B cell (primary cell): ENCODE data around the gene FGL2. TPM values are rescaled to one million over a fixed set of nuclear protein-coding genes. Genes with fewer than 3 reads are reported as not detected.
"Not testable (repeated sequence)": the region's sequence is repeated elsewhere in the genome, so short reads cannot be mapped to it uniquely, and the experiment has no call there.

Experiments used
- ATAC-seq: fragments of 200-7000 bp; cut with Tn5 transposase; one replicate; pipeline ENCODE4 v1.10.0; 2021; ENCODE audit warnings: low read depth, mild to moderate bottlenecking, moderate number of reproducible peaks, moderate library complexity
- CTCF ChIA-PET: fragments of 350-600 bp; sonication (Branson Sonifier 250); formaldehyde crosslinking; loops from one replicate; lab custom pipeline; 2021; ENCODE audit warnings: antibody characterized with exemption, inconsistent platforms; lab: Charles Lee
- POLR2A ChIA-PET: fragments of 350-600 bp; sonication (Branson Sonifier 250); formaldehyde crosslinking; loops from one replicate; lab custom pipeline; 2021; ENCODE audit warnings: antibody characterized with exemption; lab: Charles Lee
- DNase-seq: peaks from one replicate; pipeline ENCODE4 v3.0.0; 2013
- H2AFZ ChIP-seq: 2 replicates; pipeline ENCODE4 v1.6.1; 2012; ENCODE audit warnings: mild to moderate bottlenecking, low read depth, low read length; ENCODE audit not compliant: insufficient read depth, poor library complexity, severe bottlenecking
- H3K27ac ChIP-seq, 2 donors: 1 replicate in 1 of 2; 2 replicates in 1 of 2; pipeline ENCODE4 v1.5.1; 2012 to 2013; ENCODE audit warnings: low read length in 2 of 2, mild to moderate bottlenecking in 2 of 2, moderate library complexity in 1 of 2
- H3K27me3 ChIP-seq, 4 experiments: fragments of 200-600 bp in 1 of 4; sonication (generic) in 1 of 4; replicated peaks in 1 of 4; 1 replicate in 2 of 4; 2 replicates in 2 of 4; pipeline versions ENCODE4 v1.6.1 to v1.7.0; 2013 to 2016; ENCODE audit warnings: low read length in 3 of 4, mild to moderate bottlenecking in 2 of 4, mixed read lengths in 1 of 4, moderate library complexity in 1 of 4; ENCODE audit not compliant: insufficient read depth in 4 of 4, control insufficient read depth in 3 of 4; ENCODE audit errors: control extremely low read depth in 1 of 4
- H3K36me3 ChIP-seq, 2 experiments: replicated peaks in 1 of 2; 1 replicate in 1 of 2; 2 replicates in 1 of 2; pipeline versions ENCODE4 v1.6.1 to v1.7.1; 2013; ENCODE audit warnings: low read length in 1 of 2; ENCODE audit not compliant: insufficient read depth in 2 of 2, control insufficient read depth in 1 of 2; ENCODE audit errors: control extremely low read depth in 1 of 2, extremely low read depth in 1 of 2
- H3K4me1 ChIP-seq, 2 donors: fragments of 200-600 bp in 1 of 2; sonication (generic) in 1 of 2; 1 replicate in 1 of 2; 2 replicates in 1 of 2; pipeline versions ENCODE4 v1.5.1 to v1.6.1; 2013 to 2017; ENCODE audit warnings: low read length in 2 of 2; ENCODE audit not compliant: control insufficient read depth in 2 of 2, insufficient read depth in 2 of 2
- H3K4me2 ChIP-seq: replicated peaks from 2 replicates; pipeline ENCODE3; 2012; ENCODE audit warnings: mild to moderate bottlenecking, low read depth, low read length; ENCODE audit not compliant: poor library complexity, severe bottlenecking
- H3K4me3 ChIP-seq, 5 experiments: fragments of 200-600 bp in 1 of 5; sonication (generic) in 1 of 5; 1 replicate in 3 of 5; 2 replicates in 2 of 5; pipeline versions ENCODE4 v1.5.1 to v1.7.0; 2011 to 2016; ENCODE audit warnings: low read length in 4 of 5, mild to moderate bottlenecking in 4 of 5, low read depth in 2 of 5, control low read depth in 1 of 5, moderate library complexity in 1 of 5; ENCODE audit not compliant: insufficient read depth in 1 of 5; ENCODE audit errors: control extremely low read depth in 1 of 5, extremely low read depth in 1 of 5
- H3K79me2 ChIP-seq: fragments of 200-600 bp; sonication (generic); one replicate; pipeline ENCODE4 v1.6.0; 2016; ENCODE audit warnings: low read length; ENCODE audit not compliant: control insufficient read depth, insufficient read depth
- H3K9ac ChIP-seq: fragments of 200-600 bp; sonication (generic); 2 replicates; pipeline ENCODE4 v1.6.1; 2017; ENCODE audit warnings: mild to moderate bottlenecking, low read length, moderate library complexity
- H3K9me3 ChIP-seq, 3 donors: one replicate each; pipeline versions ENCODE4 v1.6.1 to v1.7.1; 2013; ENCODE audit warnings: low read length in 2 of 3; ENCODE audit not compliant: control insufficient read depth in 2 of 3, insufficient read depth in 1 of 3; ENCODE audit errors: control extremely low read depth in 1 of 3
- H4K20me1 ChIP-seq: 2 replicates; pipeline ENCODE4 v1.6.0; 2012; ENCODE audit warnings: mild to moderate bottlenecking, low read length; ENCODE audit not compliant: insufficient read depth, control insufficient read depth, poor library complexity, severe bottlenecking
- H3K27ac Mint-ChIP-seq: one replicate; pipeline ENCODE4 v1.8.0; 2021; ENCODE audit warnings: mixed read lengths
- H3K27me3 Mint-ChIP-seq: one replicate; pipeline ENCODE4 v1.8.0; 2021; ENCODE audit warnings: mixed read lengths
- H3K4me1 Mint-ChIP-seq: one replicate; pipeline ENCODE4 v1.8.0; 2021; ENCODE audit warnings: mixed read lengths
- H3K4me3 Mint-ChIP-seq: one replicate; pipeline ENCODE4 v1.8.0; 2021; ENCODE audit warnings: mixed read lengths
- H3K9me3 Mint-ChIP-seq: one replicate; pipeline ENCODE4 v1.8.0; 2022; ENCODE audit warnings: mixed read lengths; ENCODE audit not compliant: insufficient read depth
- CTCF ChIP-seq: fragments of 200-600 bp; IDR thresholded peaks from one replicate; pipeline ENCODE4 v1.8.0; 2022; ENCODE audit warnings: antibody characterized with exemption, mild to moderate bottlenecking
- EZH2 ChIP-seq: IDR thresholded peaks from 2 replicates; pipeline ENCODE4 v1.6.1; 2012; ENCODE audit warnings: borderline replicate concordance, low read depth, mild to moderate bottlenecking, moderate library complexity, low read length; ENCODE audit not compliant: insufficient read depth, poor library complexity, severe bottlenecking
- WGBS: methylation state at CpG from one replicate; pipeline ENCODE4 v1.1.5; 2013; ENCODE audit warnings: missing lambda C conversion rate; ENCODE audit not compliant: insufficient coverage; 5-methylcytosine and 5-hydroxymethylcytosine counted together
- intact Hi-C: fragments of 100-400 bp; cut with micrococcal nuclease; formaldehyde crosslinking; loops from one replicate; pipeline ENCODE4 v1.10.0; 2022
- polyA plus RNA-seq: library from polyadenylated mRNA; depleted of rRNA; stranded (reverse); fragments of >200 nt; gene quantifications from 2 replicates; pipeline ENCODE4 v1.2.3, GENCODE V29; 2012
- total RNA-seq, 2 donors: library from RNA; stranded (reverse); fragments of 120-200 nt in 1 of 2; gene quantifications; 1 replicate in 1 of 2; 2 replicates in 1 of 2; pipeline versions ENCODE4 v1.2.3 to v1.2.4, GENCODE V29; 2013 to 2022

FGL2 gene
- total and polyA plus RNA-seq, 2 donors (not counting 1 experiment from before 2014, with no cell fraction given): 2.1 to 7.0 TPM

- H3K27ac Mint-ChIP-seq: no peak overlapping the region
- no peak overlapping the region for H3K4me2 ChIP-seq
- H3K4me3 Mint-ChIP-seq: no peak overlapping the region
- TF ChIP-seq EZH2 (no peak), CTCF (no peak)
- H2AFZ ChIP-seq: no peak overlapping the region
- ChIA-PET POLR2A (no interaction called here), CTCF (interaction anchor here (1.5 kb wide), 1 partner anchor 24 kb away, joined by 4 read pairs; no protein-coding TSS in a partner anchor)
- ATAC-seq: no peak
- 100% methylated on average over 2 of the region's 4 CpGs for WGBS
- no peak overlapping the region for H3K4me3 ChIP-seq
- no peaks in the 10 kb centered on the region for H4K20me1 ChIP-seq
- no peaks in the 10 kb centered on the region for H3K27me3 Mint-ChIP-seq
- no peaks in the 10 kb centered on the region for H3K27me3 ChIP-seq
- no peaks in the 10 kb centered on the region for H3K4me1 ChIP-seq
- DNase-seq: no peak
- H3K4me1 Mint-ChIP-seq: peaks cover 7% of the 10 kb centered on the region
- no peaks in the 10 kb centered on the region for H3K36me3 ChIP-seq
- intact Hi-C loops: no loop called here
- peaks cover 0 to 7% (median 3%) of the 10 kb centered on the region in 3 donors for H3K9me3 ChIP-seq
- no peak overlapping the region for H3K27ac ChIP-seq
- H3K79me2 ChIP-seq: no peaks in the 10 kb centered on the region
- H3K9me3 Mint-ChIP-seq: peaks cover 3% of the 10 kb centered on the region
- no peak overlapping the region for H3K9ac ChIP-seq
These were observed 23.2 kb upstream of the FGL2 start for GRCh38 chr7:77222819-77223218.

GRCh38 chr7:77222065-77222464, 22.4 kb upstream of the FGL2 start:
- Histone ChIP-seq H3K4me2 (no peak overlapping the region), H3K9me3 (peaks cover 0 to 7% (median 3%) of the 10 kb centered on the region in 3 donors), H3K4me1 (no peaks in the 10 kb centered on the region), H2AFZ (no peak overlapping the region), H3K9ac (no peak overlapping the region), H3K27ac (no peak overlapping the region), H3K27me3 (no peaks in the 10 kb centered on the region), H3K79me2 (no peaks in the 10 kb centered on the region), H4K20me1 (no peaks in the 10 kb centered on the region), H3K4me3 (no peak overlapping the region), H3K36me3 (no peaks in the 10 kb centered on the region)
- Mint-ChIP-seq H3K4me3 (no peak overlapping the region), H3K4me1 (peaks cover 7% of the 10 kb centered on the region), H3K27me3 (no peaks in the 10 kb centered on the region), H3K27ac (no peak overlapping the region), H3K9me3 (peaks cover 3% of the 10 kb centered on the region)
- DNase-seq: no peak
- POLR2A ChIA-PET: no interaction called here
- ATAC-seq: no peak
- CTCF ChIA-PET: interaction anchor here (1.5 kb wide), 1 partner anchor 25 kb away, joined by 4 read pairs; no protein-coding TSS in a partner anchor
- intact Hi-C loops: no loop called here
- TF ChIP-seq EZH2: no peak
- no peak for TF ChIP-seq CTCF
- 70% methylated on average over 2 of the region's 4 CpGs for WGBS

- H3K9ac ChIP-seq, H3K4me1 Mint-ChIP-seq, H3K9me3 Mint-ChIP-seq, H3K4me2 ChIP-seq, H3K4me3 Mint-ChIP-seq, POLR2A ChIA-PET, H2AFZ ChIP-seq, H4K20me1 ChIP-seq, H3K27ac Mint-ChIP-seq, H3K27ac ChIP-seq, H3K27me3 ChIP-seq, ATAC-seq, H3K4me3 ChIP-seq, H3K36me3 ChIP-seq, H3K9me3 ChIP-seq, H3K4me1 ChIP-seq, DNase-seq, H3K79me2 ChIP-seq, H3K27me3 Mint-ChIP-seq, CTCF ChIA-PET, intact Hi-C loops: not testable (repeated sequence)
- whole genome bisulfite sequencing: 98% methylated on average over 9 of the region's 10 CpGs
These were observed 20.2 kb upstream of the FGL2 start for GRCh38 chr7:77219701-77220331.
